SU-DHL-6 (cell line): ENCODE measurements around the gene GPR143.

ENCODE experiments used
- EZH2phosphoT487 ChIP-seq: fragments of 200-600 bp; sonication (generic), shearing (Covaris generic); conservative IDR thresholded peaks from 2 replicates; pipeline ENCODE4 v1.6.1; 2018; ENCODE audit warnings: mild to moderate bottlenecking, antibody characterized with exemption, low read length, moderate library complexity, mixed read lengths
- TF ChIP-seq, protein P1 (sequence below): fragments of 200-600 bp; sonication (generic); IDR thresholded peaks from one replicate; pipeline ENCODE4 v1.5.1; 2017; ENCODE audit warnings: antibody characterized with exemption, mild to moderate bottlenecking, low read length, moderate library complexity; ENCODE audit not compliant: insufficient read depth, poor library complexity, severe bottlenecking

DNA sequence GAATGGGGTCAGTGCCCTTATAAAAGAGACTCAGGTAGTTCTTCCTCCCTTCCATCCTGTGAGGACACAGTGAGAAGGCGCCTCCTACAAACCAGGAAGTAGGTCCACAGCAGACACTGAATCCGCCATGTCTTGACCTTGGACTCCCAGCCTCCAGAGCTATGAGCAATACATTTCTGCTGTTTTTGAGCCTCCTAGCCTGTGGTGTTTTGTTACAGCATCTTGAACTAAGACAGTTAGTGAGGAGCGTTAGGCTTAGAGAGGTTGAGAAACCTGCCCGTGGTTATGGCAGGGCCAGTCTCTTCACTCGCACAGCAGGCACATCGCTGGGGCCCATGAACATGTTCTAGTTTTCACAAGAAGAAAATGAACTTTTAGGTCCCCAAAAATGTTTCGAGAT is 40.3 kb upstream of the GPR143 start:
- TF ChIP-seq, protein P1, sequence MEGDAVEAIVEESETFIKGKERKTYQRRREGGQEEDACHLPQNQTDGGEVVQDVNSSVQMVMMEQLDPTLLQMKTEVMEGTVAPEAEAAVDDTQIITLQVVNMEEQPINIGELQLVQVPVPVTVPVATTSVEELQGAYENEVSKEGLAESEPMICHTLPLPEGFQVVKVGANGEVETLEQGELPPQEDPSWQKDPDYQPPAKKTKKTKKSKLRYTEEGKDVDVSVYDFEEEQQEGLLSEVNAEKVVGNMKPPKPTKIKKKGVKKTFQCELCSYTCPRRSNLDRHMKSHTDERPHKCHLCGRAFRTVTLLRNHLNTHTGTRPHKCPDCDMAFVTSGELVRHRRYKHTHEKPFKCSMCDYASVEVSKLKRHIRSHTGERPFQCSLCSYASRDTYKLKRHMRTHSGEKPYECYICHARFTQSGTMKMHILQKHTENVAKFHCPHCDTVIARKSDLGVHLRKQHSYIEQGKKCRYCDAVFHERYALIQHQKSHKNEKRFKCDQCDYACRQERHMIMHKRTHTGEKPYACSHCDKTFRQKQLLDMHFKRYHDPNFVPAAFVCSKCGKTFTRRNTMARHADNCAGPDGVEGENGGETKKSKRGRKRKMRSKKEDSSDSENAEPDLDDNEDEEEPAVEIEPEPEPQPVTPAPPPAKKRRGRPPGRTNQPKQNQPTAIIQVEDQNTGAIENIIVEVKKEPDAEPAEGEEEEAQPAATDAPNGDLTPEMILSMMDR: no peak
- TF ChIP-seq EZH2phosphoT487: no peak
